ENCODE measurements around the gene ADGRE1. TPM values are rescaled to one million over a fixed set of nuclear protein-coding genes. Genes with fewer than 3 reads are reported as not detected.

The ADGRE1 gene, protein sequence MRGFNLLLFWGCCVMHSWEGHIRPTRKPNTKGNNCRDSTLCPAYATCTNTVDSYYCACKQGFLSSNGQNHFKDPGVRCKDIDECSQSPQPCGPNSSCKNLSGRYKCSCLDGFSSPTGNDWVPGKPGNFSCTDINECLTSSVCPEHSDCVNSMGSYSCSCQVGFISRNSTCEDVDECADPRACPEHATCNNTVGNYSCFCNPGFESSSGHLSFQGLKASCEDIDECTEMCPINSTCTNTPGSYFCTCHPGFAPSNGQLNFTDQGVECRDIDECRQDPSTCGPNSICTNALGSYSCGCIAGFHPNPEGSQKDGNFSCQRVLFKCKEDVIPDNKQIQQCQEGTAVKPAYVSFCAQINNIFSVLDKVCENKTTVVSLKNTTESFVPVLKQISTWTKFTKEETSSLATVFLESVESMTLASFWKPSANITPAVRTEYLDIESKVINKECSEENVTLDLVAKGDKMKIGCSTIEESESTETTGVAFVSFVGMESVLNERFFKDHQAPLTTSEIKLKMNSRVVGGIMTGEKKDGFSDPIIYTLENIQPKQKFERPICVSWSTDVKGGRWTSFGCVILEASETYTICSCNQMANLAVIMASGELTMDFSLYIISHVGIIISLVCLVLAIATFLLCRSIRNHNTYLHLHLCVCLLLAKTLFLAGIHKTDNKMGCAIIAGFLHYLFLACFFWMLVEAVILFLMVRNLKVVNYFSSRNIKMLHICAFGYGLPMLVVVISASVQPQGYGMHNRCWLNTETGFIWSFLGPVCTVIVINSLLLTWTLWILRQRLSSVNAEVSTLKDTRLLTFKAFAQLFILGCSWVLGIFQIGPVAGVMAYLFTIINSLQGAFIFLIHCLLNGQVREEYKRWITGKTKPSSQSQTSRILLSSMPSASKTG
- total RNA-seq = 1 to 10 TPM; 1.4 to 1.8 TPM

DNA sequence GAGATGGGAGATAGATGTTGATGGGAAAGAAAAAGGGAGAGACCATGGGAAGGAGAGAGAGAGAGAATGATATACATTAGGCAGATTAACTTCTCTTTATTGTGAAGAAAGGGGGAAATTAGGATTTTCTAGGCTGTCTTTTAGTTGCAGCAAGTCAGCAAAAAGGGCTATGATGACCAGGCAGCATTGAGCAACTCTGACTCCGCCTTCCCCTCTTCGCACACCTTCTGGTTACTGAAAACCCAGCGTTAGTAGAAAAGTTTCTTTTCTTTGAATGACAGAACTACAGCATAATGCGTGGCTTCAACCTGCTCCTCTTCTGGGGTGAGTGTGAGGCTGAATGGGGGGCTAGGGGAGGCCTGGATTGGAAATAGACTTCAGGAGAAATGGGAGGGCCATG is at the start of gene ADGRE1:
TSS of gene ADGRE1 (plus strand) at position 264 of the 400 bp plus-strand sequence. CDS start at position 294, 30 bp downstream.
- H3K4me1 Mint-ChIP-seq = peaks cover 42% of the 10 kb centered on the region
- ChIA-PET POLR2A (no interaction called here), CTCF (no interaction called here)
- peaks cover 16% of the 10 kb centered on the region for H3K9me3 Mint-ChIP-seq
- no peak within 1 kb of the TSS for H3K4me3 Mint-ChIP-seq
- peak within 1 kb of the TSS; percentile 13 for H3K27ac Mint-ChIP-seq
- peaks cover 3% of the 10 kb centered on the region for H3K27me3 Mint-ChIP-seq
- DNase-seq = no peak
- peaks cover 17% of the 10 kb centered on the region for H3K36me3 Mint-ChIP-seq (ENCODE audit: low read depth)

DNA sequence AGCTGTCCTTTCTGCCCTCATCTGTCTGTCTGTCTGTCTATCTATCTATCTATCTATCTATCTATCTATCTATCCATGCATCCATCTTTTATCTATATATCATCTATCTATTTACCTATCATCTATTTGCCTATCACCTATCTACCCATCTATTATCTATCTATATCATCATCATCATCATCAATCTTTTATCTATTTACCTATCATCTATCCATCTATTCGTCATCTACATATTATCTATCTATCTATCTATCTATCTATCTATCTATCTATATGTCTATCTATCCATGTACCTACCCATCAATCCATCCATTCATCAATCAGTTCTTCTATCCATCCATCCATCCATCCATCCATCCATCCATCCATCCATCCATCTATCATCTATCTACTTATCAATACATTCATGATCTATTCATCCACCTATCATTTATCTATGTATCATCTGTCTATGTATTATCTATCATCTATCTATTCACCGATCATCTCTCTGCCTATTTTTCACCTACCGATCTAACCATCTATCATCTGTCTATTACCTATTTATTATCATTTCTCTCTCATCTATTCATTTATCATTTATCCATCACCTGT is 49.2 kb upstream of the ADGRE1 start:
- POLR2A ChIA-PET = interaction anchor here (1.4 kb wide), 1 partner anchor 36 kb away, joined by 3 read pairs; no protein-coding TSS in a partner anchor
- Mint-ChIP-seq H3K4me3 (no peak overlapping the region), H3K9me3 (no peaks in the 10 kb centered on the region), H3K27me3 (no peaks in the 10 kb centered on the region), H3K27ac (no peak overlapping the region), H3K4me1 (peaks cover 24% of the 10 kb centered on the region), H3K36me3 (ENCODE audit: low read depth) (peaks cover 53% of the 10 kb centered on the region)
- CTCF ChIA-PET = no interaction called here
- DNase-seq = no peak

DNA sequence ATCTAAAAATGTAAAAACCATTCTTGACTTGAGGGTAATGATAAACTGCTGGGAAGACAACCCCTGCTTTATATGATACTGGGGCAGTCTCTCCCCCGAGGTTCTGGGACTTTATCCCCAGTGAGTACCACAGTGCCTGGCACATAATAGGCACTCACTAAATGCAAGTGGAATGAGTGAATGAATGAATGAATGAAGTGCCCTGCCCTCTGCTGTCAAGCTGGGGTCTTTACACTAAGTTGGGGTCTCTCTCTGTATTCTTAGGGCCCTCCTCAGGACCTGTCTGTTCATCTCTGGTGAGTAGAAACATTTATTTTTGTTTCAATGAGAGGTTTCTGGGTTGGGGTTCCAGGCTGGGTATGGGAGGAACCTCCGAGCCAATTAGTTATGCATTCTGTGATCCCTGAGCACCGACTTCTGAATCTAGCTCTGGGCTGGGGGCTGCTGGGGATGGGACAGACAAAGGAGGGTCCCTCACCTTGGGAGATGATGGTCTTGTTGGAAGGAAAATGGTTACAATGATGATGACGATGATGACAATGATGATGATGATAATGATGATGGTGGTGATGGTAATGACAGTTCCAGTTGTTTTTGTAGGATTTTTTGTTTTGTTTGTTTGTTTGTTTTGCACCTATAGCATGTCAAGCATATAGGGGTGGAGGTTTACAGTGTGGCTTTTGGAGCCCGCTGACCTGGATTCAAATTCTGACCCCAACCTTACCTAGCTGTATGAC is 44.3 kb upstream of the ADGRE1 start:
- ChIA-PET POLR2A (interaction anchor here (0.8 kb wide), 1 partner anchor 26 kb away, joined by 5 read pairs; no protein-coding TSS in a partner anchor), CTCF (interaction anchor here (1.5 kb wide), 1 partner anchor 20 kb away, joined by 3 read pairs; no protein-coding TSS in a partner anchor)
- peak overlapping the region; percentile 1 for H3K27ac Mint-ChIP-seq
- no peak for DNase-seq
- H3K4me3 Mint-ChIP-seq = no peak overlapping the region
- H3K4me1 Mint-ChIP-seq = peaks cover 4% of the 10 kb centered on the region
- H3K9me3 Mint-ChIP-seq = no peaks in the 10 kb centered on the region
- H3K36me3 Mint-ChIP-seq (ENCODE audit: low read depth) = peaks cover 37% of the 10 kb centered on the region
- no peaks in the 10 kb centered on the region for H3K27me3 Mint-ChIP-seq

DNA sequence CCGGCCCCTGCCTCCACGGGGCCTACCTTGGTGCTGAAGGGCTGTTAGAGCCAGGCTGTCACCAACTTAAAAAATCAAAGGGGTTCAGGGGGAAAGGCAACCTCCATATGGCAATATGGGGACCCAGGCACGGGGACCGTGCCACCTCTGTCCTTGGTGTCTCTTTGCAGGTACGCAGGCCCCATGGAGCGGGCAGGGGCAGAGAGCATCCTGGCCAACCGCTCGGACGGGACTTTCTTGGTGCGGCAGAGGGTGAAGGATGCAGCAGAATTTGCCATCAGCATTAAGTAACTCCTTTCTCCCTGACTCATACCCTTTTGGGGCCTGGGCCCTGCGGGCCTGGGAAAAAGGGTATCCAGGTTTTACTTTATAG is 39.6 kb upstream of the ADGRE1 start:
- Mint-ChIP-seq H3K4me3 (no peak overlapping the region), H3K9me3 (no peaks in the 10 kb centered on the region), H3K27ac (no peak overlapping the region), H3K36me3 (ENCODE audit: low read depth) (peaks cover 47% of the 10 kb centered on the region), H3K4me1 (no peaks in the 10 kb centered on the region), H3K27me3 (no peaks in the 10 kb centered on the region)
- no peak for DNase-seq
- ChIA-PET CTCF (no interaction called here), POLR2A (no interaction called here)

DNA sequence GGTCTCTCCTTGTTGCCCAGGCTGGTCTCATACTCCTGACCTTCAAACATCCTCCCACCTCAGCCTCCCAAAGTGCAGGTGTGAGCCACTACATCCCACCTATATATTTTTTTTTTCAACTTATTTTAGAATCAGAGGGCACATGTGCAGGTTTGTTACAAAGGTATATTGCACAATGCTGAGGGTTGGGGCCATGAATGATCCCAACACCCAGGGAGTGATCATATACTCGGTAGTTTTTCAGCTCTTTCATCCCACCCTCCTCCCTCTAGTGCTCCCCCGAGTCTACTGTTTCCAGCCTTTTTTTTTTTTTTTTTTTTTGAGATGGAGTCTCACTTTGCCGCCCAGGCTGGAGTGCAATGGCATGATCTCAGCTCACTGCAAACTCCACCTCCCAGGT is 38.4 kb upstream of the ADGRE1 start:
- ChIA-PET POLR2A (no interaction called here), CTCF (interaction anchor here (0.6 to 0.7 kb wide), 2 partner anchors 22 to 113 kb away, joined by 3 to 4 read pairs; no protein-coding TSS in a partner anchor)
- Mint-ChIP-seq H3K9me3 (no peaks in the 10 kb centered on the region), H3K4me1 (no peaks in the 10 kb centered on the region), H3K27ac (no peak overlapping the region), H3K4me3 (no peak overlapping the region), H3K36me3 (ENCODE audit: low read depth) (peaks cover 43% of the 10 kb centered on the region), H3K27me3 (no peaks in the 10 kb centered on the region)
- no peak for DNase-seq

DNA sequence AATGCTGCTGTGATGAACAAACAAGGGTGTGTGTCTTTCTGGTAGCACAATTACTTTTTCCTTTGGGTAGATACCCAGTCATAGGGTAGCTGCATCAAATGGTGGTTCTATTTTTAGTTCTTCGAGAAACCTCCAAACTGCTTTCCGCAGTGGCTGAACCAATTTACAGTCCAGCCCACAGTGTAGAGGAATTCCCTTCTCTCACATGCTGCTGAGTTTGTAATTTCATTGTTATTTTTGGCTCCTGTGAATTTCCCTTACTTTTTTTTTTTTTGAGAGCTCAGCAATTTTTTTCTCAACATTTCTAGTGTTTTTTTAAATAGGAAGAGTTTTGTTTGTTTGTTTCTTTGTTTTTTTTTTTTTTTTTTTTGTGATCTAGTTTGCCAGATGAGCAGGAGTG is 37.5 kb upstream of the ADGRE1 start:
- no peak overlapping the region for H3K27ac Mint-ChIP-seq
- POLR2A ChIA-PET = no interaction called here
- H3K36me3 Mint-ChIP-seq (ENCODE audit: low read depth) = peaks cover 46% of the 10 kb centered on the region

DNA sequence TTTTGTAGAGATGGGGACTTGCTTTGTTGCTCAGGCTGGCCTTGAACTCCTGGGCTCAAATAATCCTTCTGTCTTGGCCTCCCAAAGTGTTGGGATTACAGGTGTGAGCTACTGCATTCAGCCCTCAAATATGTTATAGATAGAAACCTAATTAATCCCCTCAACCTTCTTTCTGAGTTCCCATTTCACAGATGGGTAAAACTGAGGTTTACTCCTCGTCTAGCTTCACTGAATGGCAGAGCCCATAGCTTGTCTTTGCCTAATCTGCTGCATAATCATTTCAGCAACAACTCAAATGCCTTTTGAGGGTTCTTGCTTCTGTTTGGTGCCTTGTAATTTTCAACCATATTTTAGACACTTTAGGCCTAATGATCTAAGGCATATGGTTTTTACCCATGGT is 36.0 kb upstream of the ADGRE1 start:
- Mint-ChIP-seq H3K27me3 (no peaks in the 10 kb centered on the region), H3K4me3 (no peak overlapping the region), H3K36me3 (ENCODE audit: low read depth) (peaks cover 60% of the 10 kb centered on the region), H3K27ac (no peak overlapping the region), H3K4me1 (no peaks in the 10 kb centered on the region), H3K9me3 (no peaks in the 10 kb centered on the region)
- no peak for DNase-seq
- ChIA-PET CTCF (interaction anchor here (0.8 to 1.5 kb wide), 3 partner anchors 11 to 79 kb away, joined by 3 to 4 read pairs (median 3); partner anchors contain the start of gene VAV1), POLR2A (interaction anchor here (1.3 kb wide), 1 partner anchor 46 kb away, joined by 3 read pairs; no protein-coding TSS in a partner anchor)

More for the DNA sequence above, 37.5 kb upstream of the ADGRE1 start:
- H3K27me3 Mint-ChIP-seq = no peaks in the 10 kb centered on the region
- no peak overlapping the region for H3K4me3 Mint-ChIP-seq
- CTCF ChIA-PET = interaction anchor here (0.6 kb wide), 1 partner anchor 17 kb away, joined by 3 read pairs; no protein-coding TSS in a partner anchor
- H3K4me1 Mint-ChIP-seq = no peaks in the 10 kb centered on the region
- no peak for DNase-seq
- H3K9me3 Mint-ChIP-seq = no peaks in the 10 kb centered on the region

DNA sequence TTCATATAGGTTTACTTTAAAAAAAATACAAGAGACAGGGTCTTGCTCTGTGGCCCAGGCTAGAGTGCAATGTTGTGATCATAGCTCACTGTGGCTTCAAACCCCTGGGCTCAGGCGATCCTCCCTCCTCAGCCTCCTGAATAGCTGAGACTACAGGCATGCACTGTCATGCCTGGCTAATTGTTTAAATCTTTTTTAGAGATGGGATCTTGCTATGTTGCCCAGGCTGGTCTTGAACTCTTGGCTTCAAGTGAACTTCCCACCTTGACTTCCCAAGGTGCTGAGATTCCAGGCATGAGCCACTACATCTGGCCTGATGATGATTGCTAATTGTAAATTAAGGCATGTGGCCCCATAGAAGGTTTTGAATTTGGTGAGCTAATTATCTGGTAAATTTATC is 35.4 kb upstream of the ADGRE1 start:
- DNase-seq = no peak
- Mint-ChIP-seq H3K27ac (no peak overlapping the region), H3K4me3 (no peak overlapping the region), H3K27me3 (no peaks in the 10 kb centered on the region), H3K36me3 (ENCODE audit: low read depth) (peaks cover 64% of the 10 kb centered on the region), H3K9me3 (no peaks in the 10 kb centered on the region), H3K4me1 (no peaks in the 10 kb centered on the region)
- CTCF ChIA-PET = interaction anchor here (0.8 to 1.5 kb wide), 3 partner anchors 10 to 80 kb away, joined by 3 to 4 read pairs (median 3); partner anchors contain the start of gene VAV1
- POLR2A ChIA-PET = interaction anchor here (1.3 kb wide), 1 partner anchor 47 kb away, joined by 3 read pairs; no protein-coding TSS in a partner anchor

DNA sequence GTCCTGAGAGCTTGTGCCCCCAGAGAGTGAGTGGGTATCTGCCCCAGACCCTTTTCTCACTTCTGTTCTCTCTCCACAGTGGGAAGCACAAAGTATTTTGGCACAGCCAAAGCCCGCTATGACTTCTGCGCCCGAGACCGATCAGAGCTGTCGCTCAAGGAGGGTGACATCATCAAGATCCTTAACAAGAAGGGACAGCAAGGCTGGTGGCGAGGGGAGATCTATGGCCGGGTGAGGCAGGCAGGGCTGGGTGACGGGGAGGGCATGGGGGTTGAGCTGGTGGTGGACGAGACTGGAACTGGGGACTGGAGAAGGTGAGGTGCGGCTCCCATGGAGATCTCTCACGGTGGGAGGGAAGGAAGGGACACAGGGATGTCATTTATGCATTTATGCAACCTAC is 33.5 kb upstream of the ADGRE1 start:
- H3K4me1 Mint-ChIP-seq = no peaks in the 10 kb centered on the region
- H3K4me3 Mint-ChIP-seq = no peak overlapping the region
- no peak for DNase-seq
- peak overlapping the region; percentile 21 for H3K27ac Mint-ChIP-seq
- H3K36me3 Mint-ChIP-seq (ENCODE audit: low read depth) = peaks cover 61% of the 10 kb centered on the region
- no peaks in the 10 kb centered on the region for H3K27me3 Mint-ChIP-seq
- POLR2A ChIA-PET = no interaction called here
- H3K9me3 Mint-ChIP-seq = no peaks in the 10 kb centered on the region
- CTCF ChIA-PET = no interaction called here

DNA sequence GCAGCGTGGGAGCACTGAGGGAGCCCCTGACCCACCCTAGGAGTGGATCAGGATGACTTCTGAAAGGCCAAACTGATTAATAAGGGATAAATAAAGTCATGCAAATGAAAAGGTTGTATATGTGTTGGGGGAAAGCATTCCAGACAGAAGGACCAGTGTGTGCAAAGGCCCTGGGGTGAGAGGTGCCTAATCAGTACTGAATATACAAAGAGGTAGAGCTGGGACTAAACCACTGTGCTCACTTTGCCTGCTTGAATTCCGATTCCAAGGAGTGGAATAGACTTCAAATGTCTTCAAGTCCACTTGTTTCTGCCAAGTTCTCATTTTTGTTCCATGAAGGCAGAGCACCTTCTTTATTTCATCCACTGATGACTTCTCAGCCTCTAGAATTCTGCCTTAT is 32.6 kb upstream of the ADGRE1 start:
- H3K27ac Mint-ChIP-seq = no peak overlapping the region
- H3K36me3 Mint-ChIP-seq (ENCODE audit: low read depth) = peaks cover 56% of the 10 kb centered on the region
- H3K4me1 Mint-ChIP-seq = no peaks in the 10 kb centered on the region
- no peaks in the 10 kb centered on the region for H3K9me3 Mint-ChIP-seq
- ChIA-PET CTCF (no interaction called here), POLR2A (no interaction called here)
- no peaks in the 10 kb centered on the region for H3K27me3 Mint-ChIP-seq
- DNase-seq = no peak
- H3K4me3 Mint-ChIP-seq = no peak overlapping the region

DNA sequence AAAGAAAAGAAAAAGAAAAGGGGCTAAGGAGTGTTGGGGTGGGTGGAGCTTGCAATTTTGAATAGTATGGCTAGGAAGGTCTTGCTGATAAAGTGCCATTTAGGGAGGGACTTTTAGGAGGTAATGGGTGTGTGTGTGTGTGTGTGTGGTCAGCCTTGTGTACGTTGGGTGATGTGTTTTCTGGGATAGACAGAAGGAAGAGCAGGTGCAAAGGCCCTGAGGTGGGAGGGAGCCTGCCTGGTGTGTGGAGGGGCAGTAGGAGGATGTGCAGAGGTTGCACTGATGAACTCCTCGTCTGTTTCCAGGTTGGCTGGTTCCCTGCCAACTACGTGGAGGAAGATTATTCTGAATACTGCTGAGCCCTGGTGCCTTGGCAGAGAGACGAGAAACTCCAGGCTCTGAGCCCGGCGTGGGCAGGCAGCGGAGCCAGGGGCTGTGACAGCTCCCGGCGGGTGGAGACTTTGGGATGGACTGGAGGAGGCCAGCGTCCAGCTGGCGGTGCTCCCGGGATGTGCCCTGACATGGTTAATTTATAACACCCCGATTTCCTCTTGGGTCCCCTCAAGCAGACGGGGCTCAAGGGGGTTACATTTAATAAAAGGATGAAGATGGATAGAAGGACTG is 30.5 kb upstream of the ADGRE1 start:
- peaks cover 5% of the 10 kb centered on the region for H3K4me1 Mint-ChIP-seq
- H3K27me3 Mint-ChIP-seq = no peaks in the 10 kb centered on the region
- H3K9me3 Mint-ChIP-seq = no peaks in the 10 kb centered on the region
- POLR2A ChIA-PET = interaction anchor here (0.6 kb wide), 1 partner anchor 172 kb away, joined by 3 read pairs; no protein-coding TSS in a partner anchor
- peaks cover 41% of the 10 kb centered on the region for H3K36me3 Mint-ChIP-seq (ENCODE audit: low read depth)
- DNase-seq = no peak
- CTCF ChIA-PET = no interaction called here
- no peak overlapping the region for H3K4me3 Mint-ChIP-seq
- no peak overlapping the region for H3K27ac Mint-ChIP-seq

All from activated CD4-positive, alpha-beta memory T cell treated with anti-CD3 and anti-CD28 coated beads, Interleukin-2, amount 10 ng/mL, durations not matched to agents 7 days and 5 days (primary cell).